Activated CD4-positive, CD25-positive, alpha-beta regulatory T cell treated with anti-CD3 and anti-CD28 coated beads, Interleukin-2, amount 50 U/mL, for 72 hours (primary cell): ENCODE data around the gene CPA1.
"Not testable (repeated sequence)": the region's sequence is repeated elsewhere in the genome, so short reads cannot be mapped to it uniquely, and the experiment has no call there.

ENCODE experiments used
- DNase-seq: peaks from one replicate; pipeline ENCODE4 v3.0.0; 2021

Gene CPA1

GRCh38 chr7:130374507-130374906 is 5.8 kb upstream of the CPA1 start:
- DNase-seq = no peak

DNA sequence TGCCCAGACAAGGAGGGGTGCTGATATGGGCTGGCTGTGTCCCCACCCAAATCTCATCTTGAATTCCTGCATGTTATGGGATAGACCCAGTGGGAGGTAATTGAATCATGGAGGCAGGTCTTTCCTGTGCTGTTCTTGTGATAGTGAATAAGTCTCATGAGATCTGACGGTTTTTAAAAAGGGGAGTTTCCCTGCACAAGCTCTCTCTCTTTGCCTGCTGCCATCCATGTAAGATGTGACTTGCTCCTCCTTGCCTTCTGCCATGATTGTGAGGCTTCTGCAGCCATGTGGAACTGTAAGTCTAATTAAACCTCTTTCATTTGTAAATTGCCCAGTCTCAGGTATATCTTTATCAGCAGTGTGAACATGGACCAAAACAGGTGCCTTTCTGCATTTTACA is 3.8 kb upstream of the CPA1 start:
- DNase-seq = not testable (repeated sequence)

- no peak for DNase-seq
Observed at GRCh38 chr7:130377178-130377577, 3.1 kb upstream of the CPA1 start.

GRCh38 chr7:130379019-130379418 is 1.3 kb upstream of the CPA1 start:
- DNase-seq = no peak

DNA sequence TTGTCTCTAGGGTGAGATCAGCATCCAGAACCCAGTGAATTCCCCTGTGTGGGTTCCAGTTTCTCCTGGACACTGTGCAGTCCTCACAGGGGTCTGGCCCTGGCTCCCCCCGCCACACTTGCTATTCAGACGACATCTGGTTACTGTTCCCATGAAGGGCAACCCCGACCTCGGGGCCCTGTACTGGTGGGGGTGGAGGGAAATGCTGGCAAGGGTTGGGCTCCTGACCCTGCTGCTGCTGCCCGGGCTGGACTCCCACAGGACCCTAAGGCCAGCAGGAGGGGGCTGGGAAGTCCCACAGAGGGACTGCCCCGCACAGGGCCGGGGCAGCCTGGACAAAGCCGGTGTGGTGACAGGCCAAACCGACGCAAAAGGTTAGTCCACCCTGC is 768 bp upstream of the CPA1 start:
- DNase-seq = no peak

- DNase-seq = no peak
Observed at GRCh38 chr7:130380861-130381455, 664 bp downstream of the CPA1 start.

DNA sequence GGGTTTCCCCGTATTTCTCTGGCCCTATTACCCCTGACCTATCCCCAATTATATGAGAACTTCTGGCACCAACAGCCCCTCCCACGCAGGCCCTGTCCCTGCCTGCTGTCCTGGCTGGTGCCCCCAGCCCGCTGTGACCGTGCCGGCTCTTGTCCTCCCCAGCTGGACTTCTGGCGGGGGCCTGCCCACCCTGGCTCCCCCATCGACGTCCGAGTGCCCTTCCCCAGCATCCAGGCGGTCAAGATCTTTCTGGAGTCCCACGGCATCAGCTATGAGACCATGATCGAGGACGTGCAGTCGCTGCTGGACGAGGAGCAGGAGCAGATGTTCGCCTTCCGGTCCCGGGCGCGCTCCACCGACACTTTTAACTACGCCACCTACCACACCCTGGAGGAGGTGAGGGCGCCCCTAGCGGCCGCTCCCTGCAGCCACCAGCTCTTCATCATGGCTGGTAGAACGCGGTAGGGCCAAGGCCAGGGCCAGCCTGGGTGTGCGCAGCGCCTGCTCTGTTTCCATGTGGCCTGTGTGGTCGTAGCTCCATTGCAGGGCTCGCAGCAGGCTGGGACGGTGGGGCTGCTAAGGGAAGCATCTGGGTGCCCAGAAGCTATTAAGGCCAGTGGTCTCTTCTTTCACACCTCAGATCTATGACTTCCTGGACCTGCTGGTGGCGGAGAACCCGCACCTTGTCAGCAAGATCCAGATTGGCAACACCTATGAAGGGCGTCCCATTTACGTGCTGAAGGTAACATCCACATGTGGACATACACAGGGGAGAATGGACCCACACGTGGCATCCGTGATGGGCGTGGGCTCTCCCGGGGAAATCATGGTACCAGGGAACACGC is 1.4 kb downstream of the CPA1 start:
- no peak for DNase-seq

DNA sequence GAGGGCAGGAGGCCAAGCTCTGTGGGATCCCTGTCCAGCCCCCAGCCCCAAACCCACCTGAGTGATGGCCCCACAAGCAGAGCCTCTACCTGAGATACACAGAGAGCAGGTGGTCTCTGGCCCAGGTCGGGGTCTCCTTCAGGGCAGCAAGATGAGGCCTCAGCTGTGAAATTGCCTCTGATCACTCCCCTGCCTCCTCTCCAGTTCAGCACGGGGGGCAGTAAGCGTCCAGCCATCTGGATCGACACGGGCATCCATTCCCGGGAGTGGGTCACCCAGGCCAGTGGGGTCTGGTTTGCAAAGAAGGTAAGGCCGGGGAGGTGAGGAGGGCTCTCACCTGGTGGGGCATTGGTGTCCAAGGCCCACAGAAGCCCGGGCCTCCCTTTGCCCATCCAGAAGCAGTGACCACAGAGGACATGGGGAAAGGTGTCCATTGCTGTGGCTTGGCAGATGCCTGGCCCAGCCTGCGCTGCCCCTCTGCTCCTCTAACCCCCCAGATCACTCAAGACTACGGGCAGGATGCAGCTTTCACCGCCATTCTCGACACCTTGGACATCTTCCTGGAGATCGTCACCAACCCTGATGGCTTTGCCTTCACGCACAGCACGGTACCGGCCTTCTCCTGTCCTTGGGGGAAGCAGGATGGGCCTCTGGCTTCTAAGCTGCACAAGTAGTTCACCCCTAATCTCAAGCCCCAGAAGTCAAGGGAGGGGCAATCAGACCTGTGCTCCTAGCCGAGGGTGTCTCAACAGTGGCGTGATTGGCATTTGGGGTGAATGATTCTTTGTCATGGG is 3.1 kb downstream of the CPA1 start:
- no peak for DNase-seq

GRCh38 chr7:130384371-130384801 is 4.1 kb downstream of the CPA1 start:
- no peak for DNase-seq

GRCh38 chr7:130384841-130385599 is 4.7 kb downstream of the CPA1 start:
- no peak for DNase-seq

- no peak for DNase-seq
Observed at GRCh38 chr7:130385600-130386066, 5.3 kb downstream of the CPA1 start.

DNA sequence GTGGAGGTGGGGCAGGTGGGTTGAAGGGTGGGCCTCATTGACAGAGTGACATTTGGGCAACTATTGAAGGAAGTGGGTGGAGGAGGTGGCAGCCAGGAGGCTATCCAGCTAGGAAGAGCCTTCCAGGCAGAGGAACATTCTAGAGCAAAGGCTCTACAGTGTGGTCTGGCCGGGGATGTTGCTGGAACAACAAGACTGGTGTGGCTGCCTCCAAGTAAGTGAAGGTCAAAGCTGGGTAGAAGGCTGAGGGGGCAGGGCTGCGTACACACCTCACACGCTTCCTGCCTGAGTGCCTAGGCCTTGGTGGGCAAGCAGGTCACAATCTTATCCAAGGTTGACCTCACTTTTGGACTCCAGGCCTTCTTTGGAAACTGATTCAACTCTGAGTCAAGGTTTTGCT is 6.6 kb downstream of the CPA1 start:
- no peak for DNase-seq

DNA sequence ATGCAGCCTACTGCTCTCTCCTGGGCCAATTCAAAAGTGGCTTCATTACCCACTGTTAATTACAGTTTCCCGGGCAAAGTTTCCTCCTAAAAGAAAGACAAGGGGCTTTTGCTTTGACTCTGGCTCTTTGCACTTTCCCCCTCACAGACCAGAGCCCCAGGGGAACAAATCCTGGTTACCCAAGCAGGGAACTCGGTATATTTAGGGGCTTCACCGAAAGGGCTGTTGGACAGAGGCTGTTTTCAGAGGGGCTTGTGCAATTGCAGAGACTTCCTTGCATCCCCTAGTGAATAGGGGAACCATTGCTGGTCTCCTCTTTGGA is 7.0 kb downstream of the CPA1 start:
- DNase-seq = no peak

DNA sequence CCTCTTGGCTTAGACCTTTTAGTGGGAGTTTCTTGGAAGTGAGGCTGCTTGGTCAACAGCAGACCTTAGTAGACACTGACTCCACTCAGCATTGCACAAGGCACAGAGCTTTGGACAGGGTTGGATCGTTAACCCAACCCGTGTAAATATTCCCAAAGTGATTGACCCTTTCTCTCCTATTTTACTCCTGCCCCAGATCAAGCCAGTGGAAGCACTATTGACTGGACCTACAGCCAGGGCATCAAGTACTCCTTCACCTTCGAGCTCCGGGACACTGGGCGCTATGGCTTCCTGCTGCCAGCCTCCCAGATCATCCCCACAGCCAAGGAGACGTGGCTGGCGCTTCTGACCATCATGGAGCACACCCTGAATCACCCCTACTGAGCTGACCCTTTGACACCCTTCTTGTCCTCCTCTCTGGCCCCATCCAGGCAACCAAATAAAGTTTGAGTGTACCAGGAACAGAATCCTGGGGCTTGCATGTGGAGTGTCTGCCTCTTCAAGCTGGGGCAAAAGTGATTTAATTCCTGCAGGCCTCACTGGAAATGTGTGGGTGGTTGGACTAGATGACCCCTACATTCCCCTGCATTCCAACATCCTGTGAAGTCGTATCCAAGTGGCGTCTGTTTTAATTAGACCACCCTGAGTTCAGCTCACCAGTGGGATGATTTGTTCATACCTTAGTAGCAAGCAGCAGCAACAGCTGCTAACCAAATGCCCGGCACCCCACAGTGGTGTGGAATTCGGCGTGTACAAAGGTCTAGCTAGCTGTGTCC is 7.5 kb downstream of the CPA1 start:
- DNase-seq = no peak

GRCh38 chr7:130388671-130389070 is 8.4 kb downstream of the CPA1 start:
- DNase-seq = no peak

- no peak for DNase-seq
Observed at GRCh38 chr7:130390486-130390885, 10.2 kb downstream of the CPA1 start.

DNA sequence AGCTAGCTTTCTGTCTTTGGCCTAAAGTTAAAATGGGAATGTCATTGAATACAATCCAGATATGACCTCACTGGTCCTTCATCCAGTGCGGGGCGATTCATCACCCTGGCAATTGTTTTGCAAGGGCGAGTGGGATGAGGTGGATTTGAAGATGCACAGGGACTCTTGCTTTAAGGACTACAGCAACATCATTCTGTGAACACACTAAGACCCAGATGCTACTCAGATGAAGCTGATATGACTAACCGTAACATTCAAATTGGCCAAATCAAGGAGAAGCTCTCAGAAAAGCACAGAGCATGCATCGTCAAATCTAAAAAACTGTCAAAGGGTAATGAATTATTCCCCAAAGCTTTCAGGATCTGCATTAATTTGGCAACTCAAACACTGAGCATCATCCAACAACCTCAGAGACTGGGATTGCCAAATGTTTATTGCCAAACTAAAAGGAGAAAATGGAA is 12.8 kb downstream of the CPA1 start:
- no peak for DNase-seq

GRCh38 chr7:130393841-130394411 is 13.6 kb downstream of the CPA1 start:
- DNase-seq = no peak

DNA sequence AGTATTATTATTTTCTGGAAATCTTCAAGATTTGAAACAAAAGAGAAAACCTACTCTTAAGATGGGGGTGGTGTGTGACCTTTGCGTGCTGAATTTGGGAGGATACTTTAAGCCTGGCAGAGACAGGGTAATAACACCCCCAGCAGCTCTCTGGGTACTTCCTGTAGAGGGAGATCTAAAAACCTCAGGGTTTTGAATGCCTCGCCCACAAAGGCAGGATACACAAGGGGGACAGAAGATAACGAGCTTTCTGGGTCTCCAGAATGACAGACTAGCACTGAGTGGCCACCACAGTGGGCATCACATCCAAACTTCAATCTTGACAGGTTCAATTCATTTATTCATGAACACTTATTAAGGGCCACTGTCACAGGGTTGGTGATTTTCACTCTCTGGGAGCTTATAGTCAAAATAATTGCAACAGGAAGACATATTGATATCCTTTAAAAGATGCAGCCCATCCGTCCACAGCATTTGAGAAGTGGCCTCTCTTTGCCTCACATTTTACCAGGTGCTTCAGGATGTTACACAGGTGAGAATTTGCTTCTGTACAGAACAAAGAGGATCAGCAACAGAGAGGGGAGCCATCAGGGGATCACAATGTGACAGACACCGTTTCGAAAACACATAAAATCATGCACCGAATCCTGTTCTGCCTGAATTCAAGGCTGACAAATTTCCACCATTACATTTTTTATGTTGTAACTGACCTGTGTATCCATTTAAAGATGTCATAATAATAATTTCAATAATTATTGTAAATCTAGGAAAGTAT is 14.3 kb downstream of the CPA1 start:
- no peak for DNase-seq

DNA sequence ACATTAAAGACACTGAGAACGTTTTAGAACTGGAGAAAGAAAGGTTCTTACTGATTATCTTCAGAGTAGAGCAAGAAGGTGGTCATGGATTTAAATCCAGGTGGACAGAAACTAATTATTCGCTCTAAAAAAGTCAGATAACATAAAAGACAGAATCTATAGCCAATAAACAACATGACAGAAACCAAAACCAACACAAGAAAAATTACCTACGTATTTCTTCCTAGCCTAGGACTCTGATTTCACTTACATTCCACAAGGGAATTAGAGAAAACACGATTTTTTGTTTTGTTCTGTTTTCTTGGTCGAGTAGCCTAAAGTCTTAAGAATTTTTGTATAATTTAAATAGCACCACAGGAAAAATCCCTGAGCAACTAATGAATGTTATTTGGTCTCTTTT is 15.1 kb downstream of the CPA1 start:
- DNase-seq = no peak

DNA sequence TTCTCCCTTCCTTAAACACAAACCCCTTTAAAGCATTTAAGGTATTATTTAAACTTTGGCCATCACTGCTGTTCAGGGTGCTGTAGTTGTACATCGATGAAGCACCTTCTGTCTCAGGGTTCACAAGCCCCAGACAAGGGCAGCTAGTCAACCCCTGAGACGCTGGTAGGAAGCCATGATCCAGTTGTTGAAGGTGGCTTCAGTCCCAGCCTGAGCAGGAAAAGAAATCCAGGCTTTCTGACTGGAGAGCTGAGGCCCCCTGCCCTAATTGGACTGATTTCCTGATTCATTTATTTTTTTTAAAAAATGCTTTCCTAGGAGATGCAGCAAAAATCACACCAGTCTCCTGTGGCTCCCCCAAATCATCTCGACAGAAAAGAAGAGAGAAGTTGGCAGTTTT is 15.8 kb downstream of the CPA1 start:
- no peak for DNase-seq
